ENCODE results near the gene CDKN2A. TPM values are rescaled to one million over a fixed set of nuclear protein-coding genes. Genes with fewer than 3 reads are reported as not detected.

The CDKN2A gene
- total RNA-seq, 1 experiment from 2014 or later, result 0.35 TPM

GRCh38 chr9:22041344-22041743 lies 47.2 kb upstream of the CDKN2A start:
- H3K4me1 ChIP-seq (ENCODE audit: insufficient read depth, low read length), result no peaks in the 10 kb centered on the region; the same call in 1 of the 2 replicates
- Mint-ChIP-seq H3K4me1 (0 out of 4 replicates have a peak, but pooled peaks cover 0 to 4% of the 10 kb centered on the region in 2 experiments), H3K27ac (no peak overlapping the region), H3K9me3 (no peaks in the 10 kb centered on the region), H3K36me3 (ENCODE audit: insufficient read depth in 1 of 3, low read depth in 3 of 3) (no peaks in the 10 kb centered on the region), H3K27me3 (ENCODE audit: low read depth) (no peaks in the 10 kb centered on the region), H3K4me3 (no peak overlapping the region)
- no peak overlapping the region for H3K56ac ChIP-seq (ENCODE audit: insufficient read length, low read depth, low read length)
- no peaks in the 10 kb centered on the region for H3K79me1 ChIP-seq (ENCODE audit: insufficient read depth, low read depth, low read length, poor library complexity, severe bottlenecking)
- H3K9ac ChIP-seq (ENCODE audit: extremely low read depth, insufficient read length, low read length), result no peak overlapping the region
- H3K4me2 ChIP-seq (ENCODE audit: insufficient read depth, insufficient read length, low read length), result no peak overlapping the region
- no peak overlapping the region for H4K91ac ChIP-seq (ENCODE audit: insufficient read length, low read depth, low read length)
- no peak overlapping the region for H2BK12ac ChIP-seq (ENCODE audit: insufficient read length, low read depth, low read length)
- no peak overlapping the region for H4K8ac ChIP-seq (replicated peaks; ENCODE audit: insufficient read length, low read depth, low read length)
- H3K18ac ChIP-seq (ENCODE audit: insufficient read length, low read depth, low read length), result no peak overlapping the region
- H2BK120ac ChIP-seq (ENCODE audit: low read depth, low read length, poor library complexity, severe bottlenecking), result no peak overlapping the region
- DNase-seq, result no peak
- H3T11ph ChIP-seq (ENCODE audit: low read length), result no peak overlapping the region
- no peak overlapping the region for H3K14ac ChIP-seq (ENCODE audit: insufficient read depth, low read length)
- H2AK5ac ChIP-seq (ENCODE audit: insufficient read length, low read length), result no peak overlapping the region
- H3K23ac ChIP-seq (ENCODE audit: insufficient read length, low read depth, low read length), result no peak overlapping the region
- H2BK5ac ChIP-seq (ENCODE audit: insufficient read length, low read length), result no peak overlapping the region
- no peaks in the 10 kb centered on the region for H4K20me1 ChIP-seq (ENCODE audit: control insufficient read depth, insufficient read depth, insufficient read length)
- H3K79me2 ChIP-seq (ENCODE audit: insufficient read depth, low read length), result no peaks in the 10 kb centered on the region
- H3K4ac ChIP-seq (ENCODE audit: low read depth, low read length), result no peak overlapping the region
- WGBS (ENCODE audit: extremely low coverage, insufficient read length, low lambda C conversion rate), result no CpG with 5 or more reads among the region's 1 CpG
- no peak overlapping the region for H2AFZ ChIP-seq (ENCODE audit: low read length)
- H3K27ac ChIP-seq (ENCODE audit: insufficient read length, low read depth, low read length), result no peak overlapping the region
- no peak overlapping the region for H4K5ac ChIP-seq (ENCODE audit: insufficient read length, low read depth, low read length)
- no peaks in the 10 kb centered on the region for H3K27me3 ChIP-seq (ENCODE audit: insufficient read depth, low read length)
- H2BK20ac ChIP-seq (ENCODE audit: low read depth, low read length, poor library complexity, severe bottlenecking), result no peak overlapping the region
- H3K9me3 ChIP-seq (ENCODE audit: control insufficient read depth, low read depth, low read length), result no peaks in the 10 kb centered on the region
- no peaks in the 10 kb centered on the region for H3K23me2 ChIP-seq (ENCODE audit: insufficient read length, low read depth, low read length, poor library complexity, severe bottlenecking)
- TF ChIP-seq CTCF (conservative IDR thresholded peaks at IDR 0.05), result no peak
- H2BK15ac ChIP-seq (ENCODE audit: low read depth, low read length), result no peak overlapping the region

Measured in H9 (cell line).